ENCODE results near the gene NPM3.
A peak's percentile ranks its signal among the peaks of the same experiment; 100 is the strongest.

NPM3 gene

DNA sequence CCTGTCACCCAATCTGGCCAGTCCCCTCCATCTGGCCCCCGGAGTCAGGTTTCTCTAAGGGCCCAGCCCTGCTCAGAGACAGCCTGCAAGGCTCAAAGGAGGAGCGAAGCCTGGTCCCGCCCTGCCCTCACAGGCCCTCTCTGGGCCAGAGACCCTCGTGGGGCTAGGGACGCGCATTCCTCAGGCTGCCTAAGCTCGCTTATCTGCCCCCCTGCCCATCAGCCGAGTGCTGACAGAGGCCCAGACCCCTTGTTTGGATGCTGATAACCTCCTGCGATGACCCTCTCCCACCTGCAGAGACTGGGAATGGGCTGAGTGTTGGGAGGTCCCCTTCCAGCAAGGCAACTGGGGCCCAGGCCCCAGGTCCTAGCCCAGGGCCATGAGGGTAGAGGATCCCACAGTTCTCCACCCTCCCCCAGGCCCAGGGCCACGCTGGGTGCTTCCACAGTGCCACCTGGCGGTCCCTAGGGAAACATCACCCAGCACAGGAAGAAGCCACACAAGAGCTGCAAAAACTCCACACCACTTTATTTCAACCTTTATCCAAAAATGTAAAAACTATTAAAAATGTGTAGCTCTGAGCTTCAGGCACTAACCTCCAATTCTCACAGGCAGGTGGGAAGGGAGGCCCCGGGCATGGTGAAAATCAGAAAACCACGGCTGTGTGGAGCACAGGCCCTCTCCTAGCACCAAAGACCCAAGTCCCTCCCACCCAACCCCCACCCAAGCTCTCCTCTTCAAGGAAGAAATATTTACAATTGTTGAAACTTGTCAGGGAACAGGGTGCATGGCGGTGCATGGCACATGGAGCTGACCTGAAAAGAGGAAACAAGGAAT is 2.2 kb downstream of the NPM3 start:
- Histone ChIP-seq H3K4me3 (ENCODE audit: low read depth, low read length) (no peak overlapping the region), H3K9me3 (no peaks in the 10 kb centered on the region), H3K4me1 (peaks cover 7% of the 10 kb centered on the region), H3K36me3 (peaks cover 4% of the 10 kb centered on the region), H3K27me3 (peaks cover 7% of the 10 kb centered on the region)
- TF ChIP-seq, protein P1, sequence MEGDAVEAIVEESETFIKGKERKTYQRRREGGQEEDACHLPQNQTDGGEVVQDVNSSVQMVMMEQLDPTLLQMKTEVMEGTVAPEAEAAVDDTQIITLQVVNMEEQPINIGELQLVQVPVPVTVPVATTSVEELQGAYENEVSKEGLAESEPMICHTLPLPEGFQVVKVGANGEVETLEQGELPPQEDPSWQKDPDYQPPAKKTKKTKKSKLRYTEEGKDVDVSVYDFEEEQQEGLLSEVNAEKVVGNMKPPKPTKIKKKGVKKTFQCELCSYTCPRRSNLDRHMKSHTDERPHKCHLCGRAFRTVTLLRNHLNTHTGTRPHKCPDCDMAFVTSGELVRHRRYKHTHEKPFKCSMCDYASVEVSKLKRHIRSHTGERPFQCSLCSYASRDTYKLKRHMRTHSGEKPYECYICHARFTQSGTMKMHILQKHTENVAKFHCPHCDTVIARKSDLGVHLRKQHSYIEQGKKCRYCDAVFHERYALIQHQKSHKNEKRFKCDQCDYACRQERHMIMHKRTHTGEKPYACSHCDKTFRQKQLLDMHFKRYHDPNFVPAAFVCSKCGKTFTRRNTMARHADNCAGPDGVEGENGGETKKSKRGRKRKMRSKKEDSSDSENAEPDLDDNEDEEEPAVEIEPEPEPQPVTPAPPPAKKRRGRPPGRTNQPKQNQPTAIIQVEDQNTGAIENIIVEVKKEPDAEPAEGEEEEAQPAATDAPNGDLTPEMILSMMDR (IDR thresholded peaks at IDR 0.05; ENCODE audit: low read depth, low read length), result peak; percentile 92
- DNase-seq, result peak; percentile 74

DNA sequence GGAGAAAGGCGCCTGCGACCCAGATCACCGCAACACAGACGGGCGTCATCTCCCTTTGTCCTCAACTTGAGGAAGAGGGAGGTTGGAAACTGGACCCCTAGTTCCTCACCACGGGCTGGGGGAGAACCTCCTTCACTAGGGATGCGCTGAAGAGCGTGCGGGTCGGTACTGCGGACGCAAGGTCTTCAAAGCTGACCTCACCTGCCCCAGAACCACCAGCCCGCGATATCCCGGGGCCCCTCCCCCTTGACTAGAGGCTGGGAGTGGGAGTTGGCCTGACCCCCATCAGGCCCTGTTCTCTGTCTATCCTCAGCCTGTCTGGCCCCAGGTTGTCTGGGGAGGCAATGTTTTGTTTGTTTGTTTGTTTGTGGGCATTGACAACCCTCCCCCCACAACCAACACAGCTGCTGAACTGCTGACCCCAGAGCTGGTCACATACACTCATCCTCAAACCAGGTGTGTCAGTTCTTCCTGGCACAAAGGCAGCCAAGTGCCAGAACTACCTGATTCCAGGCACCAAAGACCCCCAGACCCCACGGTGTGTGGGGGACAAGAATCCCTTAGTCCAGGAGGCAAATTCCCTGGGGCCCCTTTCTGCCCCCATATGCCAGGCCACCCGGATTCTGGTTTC is 2.9 kb downstream of the NPM3 start:
- Histone ChIP-seq H3K27me3 (peaks cover 12% of the 10 kb centered on the region), H3K9me3 (no peaks in the 10 kb centered on the region), H3K4me1 (peaks cover 7% of the 10 kb centered on the region), H3K36me3 (no peaks in the 10 kb centered on the region; the same call in none of the 2 replicates), H3K4me3 (ENCODE audit: low read depth, low read length) (no peak overlapping the region)
- TF ChIP-seq, protein P1 (IDR thresholded peaks at IDR 0.05; ENCODE audit: low read depth, low read length), result no peak
- DNase-seq, result no peak

DNA sequence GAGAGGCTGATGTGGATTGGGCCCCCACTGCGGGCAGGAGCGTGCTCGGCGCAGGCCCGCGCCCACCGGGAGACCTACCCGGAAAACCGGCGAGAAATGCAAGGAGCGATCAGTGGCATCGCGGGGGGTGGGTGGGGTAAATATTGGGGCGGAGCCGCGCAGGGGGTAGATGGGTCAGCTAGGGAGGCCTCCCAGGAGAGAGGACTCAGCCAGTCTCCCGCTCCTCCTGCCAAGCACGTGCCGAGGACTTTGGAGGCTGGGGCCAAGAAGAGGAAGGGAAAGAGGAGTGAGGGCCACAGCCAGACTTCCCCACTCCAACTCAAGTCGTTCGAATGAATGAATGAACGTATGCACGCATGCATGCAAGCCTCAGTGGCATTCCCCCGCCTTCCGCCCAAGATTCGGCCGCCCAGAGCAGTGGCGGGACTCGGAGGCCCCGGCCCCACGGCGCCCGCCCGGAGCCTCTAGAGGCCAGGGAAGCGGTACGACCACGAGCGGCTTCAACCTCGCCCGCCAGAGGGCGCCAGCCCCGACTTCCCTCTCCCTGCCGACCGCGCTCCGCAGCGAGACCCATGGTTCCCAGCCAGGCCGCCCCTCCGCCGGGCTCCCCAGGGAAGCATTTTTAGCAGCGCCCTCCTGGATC is 3.6 kb downstream of the NPM3 start:
- TF ChIP-seq, protein P1 (IDR thresholded peaks at IDR 0.05; ENCODE audit: low read depth, low read length), result peak; percentile 69
- Histone ChIP-seq H3K4me1 (peaks cover 4% of the 10 kb centered on the region), H3K4me3 (ENCODE audit: low read depth, low read length) (peak overlapping the region; percentile 45), H3K9me3 (no peaks in the 10 kb centered on the region), H3K36me3 (no peaks in the 10 kb centered on the region; the same call in 1 of the 2 replicates), H3K27me3 (peaks cover 18% of the 10 kb centered on the region)
- DNase-seq, result peak; percentile 87

DNA sequence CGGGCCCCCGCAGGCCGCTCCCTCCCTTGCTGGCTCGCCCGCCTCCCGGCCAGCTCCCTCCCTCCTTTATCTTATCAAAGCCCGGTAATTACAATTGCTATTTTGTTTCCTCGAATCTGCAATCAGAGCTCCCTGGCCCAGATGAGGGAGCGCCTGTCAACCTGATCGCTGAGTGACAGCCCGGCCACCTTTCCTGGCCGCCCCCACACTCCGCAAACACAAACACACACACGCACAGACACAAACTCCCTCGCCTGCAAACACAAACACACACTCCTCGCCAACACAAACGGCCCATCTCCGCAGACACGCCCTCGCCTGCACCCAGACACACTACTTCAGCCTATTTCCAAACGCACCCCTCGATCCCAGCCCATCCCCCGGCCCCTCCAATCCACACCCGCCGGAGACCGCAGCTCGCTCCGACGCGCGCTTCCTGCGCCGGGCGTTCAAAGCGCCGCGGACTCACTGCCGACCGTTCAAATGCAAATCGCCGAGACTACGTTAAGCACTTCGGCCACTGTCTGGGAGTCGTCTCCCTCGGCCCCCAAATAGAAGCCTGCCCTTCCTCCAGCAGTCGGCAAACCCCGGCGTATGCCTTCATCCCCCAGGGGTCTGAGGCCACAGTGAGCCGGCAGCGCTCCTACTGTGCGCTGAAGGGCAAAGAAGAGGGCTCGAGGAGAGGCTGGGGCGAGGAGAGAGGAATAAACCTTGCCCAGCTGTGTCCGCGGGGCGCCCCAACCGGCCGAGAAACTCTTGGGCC is 4.3 kb downstream of the NPM3 start:
- Histone ChIP-seq H3K4me1 (peaks cover 4% of the 10 kb centered on the region), H3K36me3 (no peaks in the 10 kb centered on the region; the same call in 1 of the 2 replicates), H3K27me3 (peaks cover 25% of the 10 kb centered on the region), H3K4me3 (ENCODE audit: low read depth, low read length) (peak overlapping the region; percentile 45), H3K9me3 (no peaks in the 10 kb centered on the region)
- TF ChIP-seq, protein P1 (IDR thresholded peaks at IDR 0.05; ENCODE audit: low read depth, low read length), result no peak
- peak; percentile 44 for DNase-seq

DNA sequence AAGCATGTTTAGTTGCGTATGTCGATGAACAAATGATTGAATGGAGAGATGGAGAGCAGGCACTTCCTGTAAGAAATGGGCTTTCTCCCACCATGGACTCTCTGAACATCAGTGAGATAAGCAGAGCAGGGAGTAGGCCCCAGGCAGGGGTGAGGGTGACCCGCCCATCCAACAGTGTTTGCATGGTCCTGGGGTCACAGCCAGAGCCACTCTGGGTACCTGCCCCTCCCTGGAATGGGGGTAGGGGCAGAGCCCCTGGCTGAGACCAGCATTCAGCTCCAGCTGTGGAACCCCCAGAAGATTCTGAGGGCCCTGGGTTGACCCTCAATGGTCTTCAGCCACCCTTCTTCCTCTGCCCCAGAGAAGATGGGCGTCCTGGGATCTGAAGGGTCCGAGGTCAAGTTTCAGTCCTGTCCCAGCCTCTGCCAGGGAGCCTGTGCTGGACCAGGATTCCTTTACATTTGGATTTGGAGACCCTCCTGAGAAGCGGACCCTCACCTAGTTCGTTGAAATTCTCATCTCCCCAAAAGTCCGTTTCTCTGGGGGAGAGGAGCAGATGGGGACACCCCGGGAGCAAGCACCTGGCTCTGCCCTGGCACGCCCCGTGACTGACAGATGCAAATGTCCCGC is 5.0 kb downstream of the NPM3 start:
- peaks cover 25% of the 10 kb centered on the region for H3K27me3 ChIP-seq
- H3K36me3 ChIP-seq, result no peaks in the 10 kb centered on the region; the same call in 1 of the 2 replicates
- H3K9me3 ChIP-seq, result no peaks in the 10 kb centered on the region
- H3K4me1 ChIP-seq, result peaks cover 4% of the 10 kb centered on the region
- no peak overlapping the region for H3K4me3 ChIP-seq (ENCODE audit: low read depth, low read length)
- no peak for DNase-seq
- TF ChIP-seq, protein P1 (IDR thresholded peaks at IDR 0.05; ENCODE audit: low read depth, low read length), result no peak

Measured in BE2C (cell line).